Stimulated activated naive CD8-positive, alpha-beta T cell treated with anti-CD3 and anti-CD28 coated beads, Interleukin-15, Interleukin-2, amounts not matched to agents 100 ng/mL and 50 ng/mL, for 24 hours (primary cell): ENCODE results near the gene ANO6.
A peak's percentile ranks its signal among the peaks of the same experiment; 100 is the strongest.

Experiments used
- H3K27ac Mint-ChIP-seq: one replicate; pipeline ENCODE4 v1.8.0; 2021; ENCODE audit warnings: mild to moderate bottlenecking, mixed read lengths
- H3K27me3 Mint-ChIP-seq: one replicate; pipeline ENCODE4 v1.8.0; 2021; ENCODE audit warnings: mixed read lengths
- H3K36me3 Mint-ChIP-seq: one replicate; pipeline ENCODE4 v1.8.0; 2021; ENCODE audit warnings: low read depth, mixed read lengths
- H3K4me1 Mint-ChIP-seq: one replicate; pipeline ENCODE4 v1.8.0; 2021; ENCODE audit warnings: low read depth, mixed read lengths
- H3K4me3 Mint-ChIP-seq: one replicate; pipeline ENCODE4 v1.8.0; 2021; ENCODE audit warnings: mild to moderate bottlenecking, mixed read lengths
- H3K9me3 Mint-ChIP-seq: one replicate; pipeline ENCODE4 v1.8.0; 2021; ENCODE audit warnings: mixed read lengths

The ANO6 gene

DNA sequence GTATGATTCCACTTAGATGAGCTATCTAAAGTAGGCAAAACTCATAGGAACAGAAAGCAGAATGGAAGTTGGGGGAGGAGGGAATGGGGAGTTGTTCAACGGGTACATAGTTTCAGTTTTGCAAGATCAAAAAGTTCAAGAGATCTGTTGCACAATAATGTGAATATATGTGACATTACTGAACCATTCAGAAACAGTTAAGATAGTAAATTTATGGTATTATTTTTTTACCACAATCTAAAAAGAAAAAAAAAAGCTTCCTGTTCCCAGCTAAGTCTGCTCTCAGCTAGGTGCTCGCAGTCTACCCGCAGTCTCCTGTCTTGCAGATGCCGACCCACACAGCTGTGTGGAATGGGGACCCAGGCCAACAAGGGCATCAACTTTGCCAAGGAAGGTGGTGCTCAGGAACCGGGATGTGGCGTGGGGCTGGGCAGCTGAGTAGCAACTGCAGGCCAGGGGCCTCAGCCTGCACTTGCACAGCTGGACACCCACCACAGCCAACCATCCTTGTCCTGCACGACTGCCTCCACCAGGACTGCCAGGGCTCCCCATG, 15.3 kb upstream of the ANO6 start:
- Mint-ChIP-seq H3K9me3 (no peaks in the 10 kb centered on the region), H3K36me3 (no peaks in the 10 kb centered on the region), H3K27me3 (no peaks in the 10 kb centered on the region), H3K4me1 (peaks cover 23% of the 10 kb centered on the region), H3K27ac (no peak overlapping the region), H3K4me3 (peak overlapping the region; percentile 30)

DNA sequence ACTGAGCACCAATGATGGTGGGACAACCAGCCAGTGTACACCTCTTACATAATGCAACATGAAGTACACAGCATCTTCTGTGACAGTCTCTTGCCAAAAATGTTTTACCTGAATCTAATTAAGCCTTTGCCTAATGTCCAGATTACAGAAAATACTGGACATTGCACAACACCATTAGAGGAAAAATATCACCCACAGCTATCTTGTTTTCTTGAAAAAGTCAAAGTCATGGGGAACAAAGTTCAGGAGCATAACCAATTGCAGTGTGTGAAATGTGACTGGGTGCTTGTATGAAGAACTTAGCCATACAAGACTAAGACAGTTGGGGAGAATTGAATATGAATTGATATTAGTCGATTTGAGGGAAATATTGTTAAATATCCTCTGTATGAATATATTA, 12.1 kb upstream of the ANO6 start:
- H3K36me3 Mint-ChIP-seq = peaks cover 4% of the 10 kb centered on the region
- no peak overlapping the region for H3K4me3 Mint-ChIP-seq
- no peak overlapping the region for H3K27ac Mint-ChIP-seq
- no peaks in the 10 kb centered on the region for H3K27me3 Mint-ChIP-seq
- H3K9me3 Mint-ChIP-seq = no peaks in the 10 kb centered on the region
- peaks cover 23% of the 10 kb centered on the region for H3K4me1 Mint-ChIP-seq

DNA sequence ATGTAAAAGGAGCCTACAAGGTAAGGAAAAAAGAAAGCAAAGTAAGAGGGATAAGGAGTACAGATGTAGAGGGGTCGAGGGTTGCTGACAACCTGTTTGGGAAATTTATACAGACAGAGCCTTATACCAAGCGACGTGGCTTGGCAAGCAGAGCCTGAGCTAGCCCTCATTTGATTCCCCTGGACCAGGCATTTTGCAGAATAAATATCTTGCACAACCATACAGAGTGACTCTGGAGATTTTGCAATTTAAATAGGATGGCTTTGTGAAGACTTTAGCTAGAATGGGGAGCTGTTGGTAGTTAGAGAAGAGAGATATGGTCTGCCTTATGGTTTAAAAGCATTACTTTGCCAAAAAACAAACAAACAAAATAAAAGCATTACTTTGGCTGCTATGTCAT, 11.1 kb upstream of the ANO6 start:
- Mint-ChIP-seq H3K9me3 (no peaks in the 10 kb centered on the region), H3K4me1 (peaks cover 22% of the 10 kb centered on the region), H3K4me3 (no peak overlapping the region), H3K36me3 (peaks cover 4% of the 10 kb centered on the region), H3K27ac (no peak overlapping the region), H3K27me3 (no peaks in the 10 kb centered on the region)

DNA sequence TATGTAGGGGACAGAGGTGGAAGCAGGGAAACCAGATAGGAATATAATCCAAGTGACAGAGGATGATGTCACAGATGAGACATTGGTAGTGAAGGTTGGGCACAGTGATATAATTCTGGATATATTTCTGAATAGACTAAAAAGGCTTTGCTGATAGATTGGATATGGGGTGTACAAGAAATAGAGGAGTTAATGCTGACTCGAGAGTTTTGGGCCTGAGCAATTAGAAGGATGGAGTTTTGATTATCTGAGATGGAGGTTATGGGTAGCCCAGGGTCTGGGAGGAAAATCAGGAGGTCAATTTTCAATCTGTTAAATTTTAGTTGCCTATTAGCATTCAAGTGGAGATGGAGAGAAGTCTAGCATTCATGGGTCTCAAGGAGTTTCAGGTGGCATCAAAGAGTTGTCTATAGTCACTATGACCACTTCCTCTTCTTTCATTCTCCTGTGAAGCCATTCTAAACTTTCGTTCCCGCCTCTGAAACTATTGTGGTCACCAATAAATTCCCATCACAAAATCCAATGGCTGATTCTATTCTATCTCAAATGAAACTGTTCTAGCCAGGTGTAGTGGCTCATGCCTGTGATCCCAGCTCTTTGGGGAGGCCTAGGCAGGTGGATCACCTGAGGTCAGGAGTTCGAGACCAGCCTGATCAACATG, 10.6 kb upstream of the ANO6 start:
- Mint-ChIP-seq H3K36me3 (peaks cover 4% of the 10 kb centered on the region), H3K4me3 (no peak overlapping the region), H3K27me3 (no peaks in the 10 kb centered on the region), H3K9me3 (no peaks in the 10 kb centered on the region), H3K27ac (no peak overlapping the region), H3K4me1 (peaks cover 18% of the 10 kb centered on the region)

DNA sequence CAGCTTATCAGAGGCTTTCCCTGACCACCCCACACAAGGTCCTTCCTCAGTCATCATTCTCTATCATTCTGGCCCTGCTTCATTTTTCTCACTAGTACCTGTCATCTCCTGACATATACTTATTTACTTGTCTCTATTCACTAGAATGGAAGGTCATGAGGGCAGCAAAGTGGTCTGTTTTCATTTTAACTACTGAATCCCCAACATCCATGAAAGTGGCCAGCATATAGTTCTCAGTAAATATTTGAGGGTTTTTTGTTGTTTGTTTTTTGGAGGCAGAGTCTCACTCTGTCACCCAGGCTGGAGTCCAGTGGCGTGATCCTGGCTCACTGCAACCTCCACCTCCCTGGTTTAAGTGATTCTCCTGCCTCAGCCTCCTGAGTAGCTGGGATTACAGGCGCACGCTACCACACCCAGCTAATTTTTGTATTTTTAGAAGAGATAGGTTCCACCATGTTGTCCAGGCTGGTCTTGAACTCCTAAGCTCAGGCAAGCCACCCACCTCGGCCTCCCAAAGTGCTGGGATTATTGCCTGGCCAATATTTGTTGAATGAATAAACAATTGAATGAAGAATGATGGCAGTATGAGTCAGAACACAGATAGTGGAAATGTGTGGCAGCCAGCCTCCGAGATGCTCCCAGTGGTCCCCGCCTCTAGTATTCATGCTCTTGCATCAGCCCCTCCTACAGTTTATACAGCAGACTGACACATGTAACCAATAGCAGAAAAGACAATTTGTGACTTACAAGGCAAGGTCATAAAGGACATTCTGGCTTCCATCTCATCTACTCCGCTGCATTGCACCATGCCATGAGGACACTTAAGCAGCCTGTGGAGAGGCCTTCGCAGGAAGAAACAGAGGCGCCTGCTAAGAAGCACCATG, 7.0 kb upstream of the ANO6 start:
- Mint-ChIP-seq H3K36me3 (peaks cover 4% of the 10 kb centered on the region), H3K4me1 (peaks cover 3% of the 10 kb centered on the region), H3K27ac (no peak overlapping the region), H3K9me3 (no peaks in the 10 kb centered on the region), H3K27me3 (no peaks in the 10 kb centered on the region), H3K4me3 (no peak overlapping the region)

DNA sequence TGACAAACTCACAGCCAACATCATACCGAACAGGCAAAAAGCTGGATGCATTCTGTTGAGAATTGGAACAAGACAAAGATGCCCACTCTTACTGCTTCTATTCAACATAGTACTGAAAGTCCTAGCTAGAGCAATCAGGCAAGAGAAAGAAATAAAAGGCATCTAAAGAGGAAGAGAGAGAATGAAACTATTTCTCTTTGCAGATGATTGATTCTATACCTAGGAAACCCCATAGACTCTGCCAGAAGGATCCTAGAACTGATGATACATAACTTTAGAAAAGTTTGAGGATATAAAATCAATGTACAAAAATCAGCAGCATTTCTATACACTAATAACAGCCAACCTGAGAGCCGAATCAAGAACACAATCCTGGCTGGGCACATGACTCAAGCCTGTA, 6.1 kb upstream of the ANO6 start:
- Mint-ChIP-seq H3K9me3 (no peaks in the 10 kb centered on the region), H3K36me3 (peaks cover 4% of the 10 kb centered on the region), H3K4me1 (peaks cover 8% of the 10 kb centered on the region), H3K27me3 (no peaks in the 10 kb centered on the region), H3K4me3 (no peak overlapping the region), H3K27ac (no peak overlapping the region)

DNA sequence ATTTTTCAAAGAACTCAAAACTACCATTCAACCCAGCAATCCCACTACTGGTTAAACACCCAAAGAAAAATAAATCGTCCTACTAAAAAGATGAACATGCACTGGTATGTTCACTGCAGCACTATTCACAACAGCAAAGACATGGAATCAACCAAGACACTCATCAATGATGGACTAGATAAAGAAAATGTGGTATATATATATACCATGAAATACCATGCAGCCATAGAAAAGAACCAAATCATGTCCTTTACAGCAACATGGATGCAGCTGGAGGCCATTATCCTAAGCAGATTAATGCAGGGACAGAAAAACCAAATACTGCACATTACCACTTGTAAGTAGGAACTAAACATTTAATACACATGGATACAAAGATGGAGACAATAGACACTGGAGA, 3.8 kb upstream of the ANO6 start:
- Mint-ChIP-seq H3K9me3 (no peaks in the 10 kb centered on the region), H3K4me1 (peaks cover 17% of the 10 kb centered on the region), H3K27ac (no peak overlapping the region), H3K4me3 (no peak overlapping the region), H3K36me3 (peaks cover 4% of the 10 kb centered on the region), H3K27me3 (no peaks in the 10 kb centered on the region)

DNA sequence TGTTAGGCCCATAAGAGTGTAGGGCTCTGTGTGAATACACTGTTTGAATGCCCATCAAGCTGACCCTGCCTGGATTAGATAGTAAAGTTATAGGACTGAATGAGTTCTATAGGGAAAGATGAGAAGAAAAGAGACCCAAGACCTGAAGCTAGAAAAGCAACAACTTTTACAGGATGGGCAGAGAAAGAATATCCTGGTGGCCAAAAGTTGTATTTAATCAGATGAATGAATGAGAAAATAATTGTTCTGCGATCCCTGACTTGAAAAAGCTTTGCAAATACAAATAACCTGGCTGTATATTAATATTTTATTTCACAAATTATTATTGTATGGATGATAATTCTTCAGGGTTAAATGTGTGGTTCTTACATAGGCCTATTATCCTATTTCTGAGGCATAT, 2.8 kb upstream of the ANO6 start:
- Mint-ChIP-seq H3K9me3 (no peaks in the 10 kb centered on the region), H3K4me3 (no peak overlapping the region), H3K27me3 (no peaks in the 10 kb centered on the region), H3K27ac (no peak overlapping the region), H3K36me3 (peaks cover 4% of the 10 kb centered on the region), H3K4me1 (peaks cover 28% of the 10 kb centered on the region)

DNA sequence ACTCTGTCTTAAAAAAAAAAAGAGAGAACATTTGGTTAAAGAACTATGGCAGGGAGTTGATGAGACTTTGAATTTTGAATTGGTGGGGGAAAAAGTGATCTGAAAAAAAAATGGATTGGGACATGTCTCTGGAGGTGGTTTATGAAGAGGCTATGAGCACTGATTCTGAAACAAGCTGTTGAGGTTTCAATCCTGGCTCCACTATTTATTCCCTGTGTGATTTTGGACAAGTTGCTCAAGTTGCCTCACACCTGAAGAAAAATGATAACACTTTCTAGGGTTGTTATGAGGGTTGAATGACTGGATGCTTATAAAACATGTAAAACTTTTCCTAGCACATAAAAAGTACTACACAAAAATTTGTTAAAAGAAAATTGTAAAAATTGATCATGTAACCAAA, 1.8 kb upstream of the ANO6 start:
- H3K27me3 Mint-ChIP-seq = no peaks in the 10 kb centered on the region
- no peak overlapping the region for H3K27ac Mint-ChIP-seq
- H3K4me3 Mint-ChIP-seq = no peak overlapping the region
- peaks cover 34% of the 10 kb centered on the region for H3K4me1 Mint-ChIP-seq
- H3K36me3 Mint-ChIP-seq = no peaks in the 10 kb centered on the region
- no peaks in the 10 kb centered on the region for H3K9me3 Mint-ChIP-seq

DNA sequence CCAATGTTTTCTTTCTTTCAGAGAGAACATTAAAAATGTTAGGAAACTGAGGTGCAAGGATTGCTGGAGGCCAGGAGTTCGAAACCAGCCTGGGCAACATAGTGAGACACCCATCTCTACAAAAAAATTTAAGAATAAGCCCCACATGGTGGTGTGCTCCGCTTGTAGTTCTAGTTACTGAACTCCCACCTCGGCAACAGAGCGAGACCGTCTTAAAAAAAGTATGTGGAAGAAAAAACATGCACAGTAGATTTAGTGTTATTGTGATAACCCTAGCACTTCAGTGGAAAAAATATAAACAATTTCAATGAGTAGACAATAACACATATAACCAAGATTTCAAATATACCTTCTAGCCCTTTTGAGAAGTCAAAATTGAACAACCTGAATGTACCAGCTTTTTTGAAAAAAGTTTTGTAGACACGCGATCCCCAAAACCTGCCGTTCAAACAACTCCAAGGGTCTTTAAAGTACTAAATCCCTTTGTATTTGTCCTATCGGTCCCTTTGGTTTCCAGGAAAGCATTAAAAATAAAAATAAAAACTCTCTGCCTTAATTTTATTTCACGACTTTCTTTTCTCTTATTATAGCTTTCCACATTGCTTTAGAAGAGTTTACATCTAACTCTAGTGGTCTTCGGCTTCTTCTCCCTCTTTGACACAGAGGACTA, 1.0 kb upstream of the ANO6 start:
- H3K27ac Mint-ChIP-seq = peak overlapping the region; percentile 93
- no peaks in the 10 kb centered on the region for H3K27me3 Mint-ChIP-seq
- peak overlapping the region; percentile 89 for H3K4me3 Mint-ChIP-seq
- H3K4me1 Mint-ChIP-seq = peaks cover 39% of the 10 kb centered on the region
- no peaks in the 10 kb centered on the region for H3K36me3 Mint-ChIP-seq
- H3K9me3 Mint-ChIP-seq = no peaks in the 10 kb centered on the region

DNA sequence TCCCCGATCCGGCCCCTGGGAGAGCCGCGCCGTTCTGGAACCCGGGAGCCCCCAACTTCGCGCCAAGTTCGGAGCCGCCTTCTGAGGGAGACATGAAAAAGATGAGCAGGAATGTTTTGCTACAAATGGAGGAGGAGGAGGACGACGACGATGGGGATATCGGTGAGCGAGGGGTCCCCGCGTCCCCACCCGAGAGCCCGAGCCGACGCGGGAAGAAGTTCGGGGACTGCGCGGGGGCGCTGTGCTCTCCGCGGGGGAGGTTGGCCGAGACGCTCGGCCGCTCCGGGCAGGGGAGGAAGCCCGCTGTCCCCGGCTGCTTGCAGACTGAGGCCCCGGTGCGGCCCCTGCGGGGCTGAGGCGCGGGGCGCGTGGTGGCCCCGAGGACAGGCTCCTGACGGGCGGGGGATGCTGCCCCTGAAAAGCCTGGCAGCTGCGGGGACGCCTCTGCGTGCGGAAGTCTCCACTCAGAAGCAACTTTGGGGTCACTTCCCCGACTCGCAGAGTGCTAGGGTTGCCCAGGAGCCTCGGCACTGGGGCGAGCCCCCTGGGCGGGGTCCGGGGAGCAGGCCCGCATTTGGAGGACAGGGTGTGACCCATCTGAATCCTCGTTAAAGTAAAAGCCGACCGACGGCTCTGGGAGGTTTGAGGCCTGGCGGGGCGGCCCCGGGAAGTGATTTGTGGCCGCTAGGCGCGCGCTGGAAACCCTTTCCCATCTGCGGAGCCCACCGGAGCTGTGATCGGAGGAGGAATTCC, 511 bp downstream of the ANO6 start:
- no peaks in the 10 kb centered on the region for H3K9me3 Mint-ChIP-seq
- peaks cover 51% of the 10 kb centered on the region for H3K4me1 Mint-ChIP-seq
- peak overlapping the region; percentile 93 for H3K27ac Mint-ChIP-seq
- no peaks in the 10 kb centered on the region for H3K36me3 Mint-ChIP-seq
- peak overlapping the region; percentile 89 for H3K4me3 Mint-ChIP-seq
- no peaks in the 10 kb centered on the region for H3K27me3 Mint-ChIP-seq

DNA sequence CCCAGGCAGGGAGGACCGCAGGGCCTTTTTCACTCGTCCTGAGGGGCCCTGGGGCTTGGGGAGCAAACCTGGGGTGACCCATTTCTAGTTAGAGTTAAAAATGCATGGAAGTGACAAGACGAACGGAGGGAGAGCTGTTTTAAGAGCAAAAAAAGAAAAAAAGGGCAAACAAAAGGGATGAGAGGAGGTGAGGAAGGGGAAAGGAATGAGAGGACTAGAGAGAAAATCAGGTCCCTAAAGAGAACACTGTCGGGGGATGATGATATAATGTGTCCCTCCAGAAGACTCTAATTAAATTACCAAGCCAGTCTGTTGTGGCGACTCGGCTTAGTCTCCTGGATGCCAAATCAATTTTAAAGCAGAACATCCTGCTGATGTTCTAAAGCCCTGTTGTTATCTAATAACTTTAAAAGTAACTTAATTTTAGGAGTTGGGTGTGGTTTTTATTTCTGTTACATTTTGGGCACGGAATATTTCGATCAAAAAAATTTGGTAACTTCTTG, 1.1 kb downstream of the ANO6 start:
- Mint-ChIP-seq H3K9me3 (no peaks in the 10 kb centered on the region), H3K27me3 (no peaks in the 10 kb centered on the region), H3K27ac (peak overlapping the region; percentile 85), H3K36me3 (no peaks in the 10 kb centered on the region), H3K4me3 (peak overlapping the region; percentile 89), H3K4me1 (peaks cover 52% of the 10 kb centered on the region)

DNA sequence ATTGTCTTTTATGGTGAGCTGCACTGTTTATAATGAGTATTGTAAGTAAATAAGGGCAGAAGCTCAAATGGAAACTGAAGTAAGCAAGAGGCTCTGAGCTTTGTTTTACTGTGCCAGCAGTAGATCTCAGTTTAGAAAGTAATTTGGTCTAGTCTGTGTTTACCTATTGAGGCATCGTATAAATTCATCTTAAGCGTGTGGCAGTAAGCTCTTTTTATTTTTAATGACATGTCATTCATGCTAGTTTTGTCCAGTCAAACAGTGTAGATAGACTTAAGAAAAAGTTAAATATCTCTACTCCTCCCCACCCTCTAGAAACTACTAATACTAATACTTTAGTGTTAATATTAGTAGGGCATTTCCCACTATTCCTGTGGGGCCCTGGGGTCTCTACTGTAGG, 2.0 kb downstream of the ANO6 start:
- Mint-ChIP-seq H3K27ac (no peak overlapping the region), H3K36me3 (no peaks in the 10 kb centered on the region), H3K4me1 (peaks cover 52% of the 10 kb centered on the region), H3K27me3 (no peaks in the 10 kb centered on the region), H3K4me3 (peak overlapping the region; percentile 89), H3K9me3 (no peaks in the 10 kb centered on the region)

DNA sequence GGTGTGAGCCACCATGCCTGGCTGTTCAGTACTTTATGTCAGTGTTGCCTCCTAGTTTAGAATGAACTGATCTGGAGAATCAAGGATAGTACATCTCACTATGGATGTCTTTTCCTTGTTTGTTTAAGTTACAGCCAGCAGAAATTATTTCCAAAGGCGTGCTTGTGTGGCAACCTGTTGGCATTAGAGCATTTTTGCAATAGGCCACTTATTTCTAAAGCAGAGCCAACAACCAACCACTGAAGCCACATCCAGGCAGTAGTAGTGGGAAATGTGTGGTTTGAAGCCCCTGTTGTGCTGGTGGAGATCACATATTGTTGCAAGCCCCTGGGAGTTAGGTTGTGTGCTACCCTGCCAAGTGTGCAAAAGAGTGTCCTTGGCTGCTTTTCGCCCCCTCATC, 3.7 kb downstream of the ANO6 start:
- no peak overlapping the region for H3K4me3 Mint-ChIP-seq
- H3K27ac Mint-ChIP-seq = no peak overlapping the region
- no peaks in the 10 kb centered on the region for H3K9me3 Mint-ChIP-seq
- H3K27me3 Mint-ChIP-seq = no peaks in the 10 kb centered on the region
- H3K4me1 Mint-ChIP-seq = peaks cover 54% of the 10 kb centered on the region
- H3K36me3 Mint-ChIP-seq = no peaks in the 10 kb centered on the region
